Measurements from ENCODE around the gene CEP250.

CEP250 gene

GRCh38 chr20:35555951-35556645 is 100.7 kb downstream of the CEP250 start:
- no peak overlapping the region for H3K27ac ChIP-seq (ENCODE audit: low read length, poor library complexity, severe bottlenecking)
- H4K91ac ChIP-seq (ENCODE audit: low read length), result no peak overlapping the region
- no peak overlapping the region for H2BK12ac ChIP-seq (ENCODE audit: low read length in 2 of 2)
- H3K23ac ChIP-seq (ENCODE audit: low read length in 2 of 2), result no peak overlapping the region
- H3K9me3 ChIP-seq (ENCODE audit: control insufficient read depth, low read length), result no peaks in the 10 kb centered on the region
- H4K8ac ChIP-seq (ENCODE audit: low read length), result no peak overlapping the region
- H3K4me3 ChIP-seq (ENCODE audit: insufficient read depth in 1 of 2, low read depth in 1 of 2, low read length in 2 of 2), result no peak overlapping the region
- no peak overlapping the region for H2BK5ac ChIP-seq (ENCODE audit: low read depth, low read length, poor library complexity, severe bottlenecking)
- H3K9ac ChIP-seq (ENCODE audit: low read length), result no peak overlapping the region
- H3K4me2 ChIP-seq (ENCODE audit: low read length, poor library complexity, severe bottlenecking), result no peak overlapping the region
- H3K14ac ChIP-seq (ENCODE audit: low read length in 2 of 2), result no peak overlapping the region
- no peak overlapping the region for H3K18ac ChIP-seq (ENCODE audit: low read depth in 1 of 2, low read length in 2 of 2)
- H2BK15ac ChIP-seq (ENCODE audit: low read depth, poor library complexity, severe bottlenecking), result no peak overlapping the region
- peaks cover 5% of the 10 kb centered on the region for H3K4me1 ChIP-seq (ENCODE audit: control insufficient read depth, insufficient read depth, low read depth, low read length)
- 99% methylated on average over 21 of the region's 21 CpGs for WGBS
- H3K36me3 ChIP-seq (ENCODE audit: control insufficient read depth in 1 of 2, insufficient read depth in 2 of 2, low read depth in 1 of 2, low read length in 2 of 2), result peaks cover 71 to 88% of the 10 kb centered on the region in 2 experiments
- DNase-seq, result no peak
- H3K79me1 ChIP-seq (replicated peaks; ENCODE audit: low read length, poor library complexity, severe bottlenecking), result peaks cover 16% of the 10 kb centered on the region
- H2AK5ac ChIP-seq (ENCODE audit: low read length, severe bottlenecking), result no peak overlapping the region
- H3K4ac ChIP-seq (ENCODE audit: low read depth in 1 of 2, low read length in 2 of 2), result no peak overlapping the region
- H2BK120ac ChIP-seq (ENCODE audit: low read depth, low read length), result no peak overlapping the region
- H3K27me3 ChIP-seq (ENCODE audit: control insufficient read depth in 1 of 2, insufficient read depth in 1 of 2, low read length in 2 of 2), result no peaks in the 10 kb centered on the region
- H2AFZ ChIP-seq (ENCODE audit: low read depth, low read length), result no peak overlapping the region

GRCh38 chr20:35556871-35557270 is 101.5 kb downstream of the CEP250 start:
- Histone ChIP-seq H2BK12ac (ENCODE audit: low read length in 2 of 2) (no peak overlapping the region), H3K9ac (ENCODE audit: low read length) (no peak overlapping the region), H3K18ac (ENCODE audit: low read depth in 1 of 2, low read length in 2 of 2) (no peak overlapping the region), H3K4me1 (ENCODE audit: control insufficient read depth, insufficient read depth, low read depth, low read length) (peaks cover 9% of the 10 kb centered on the region), H3K27ac (ENCODE audit: low read length, poor library complexity, severe bottlenecking) (no peak overlapping the region), H3K27me3 (ENCODE audit: control insufficient read depth in 1 of 2, insufficient read depth in 1 of 2, low read length in 2 of 2) (no peaks in the 10 kb centered on the region), H2BK120ac (ENCODE audit: low read depth, low read length) (no peak overlapping the region), H4K8ac (ENCODE audit: low read length) (no peak overlapping the region), H3K79me1 (replicated peaks; ENCODE audit: low read length, poor library complexity, severe bottlenecking) (peaks cover 11% of the 10 kb centered on the region), H2AK5ac (ENCODE audit: low read length, severe bottlenecking) (no peak overlapping the region), H4K91ac (ENCODE audit: low read length) (no peak overlapping the region), H3K9me3 (ENCODE audit: control insufficient read depth, low read length) (no peaks in the 10 kb centered on the region), H3K23ac (ENCODE audit: low read length in 2 of 2) (no peak overlapping the region), H3K4me2 (ENCODE audit: low read length, poor library complexity, severe bottlenecking) (no peak overlapping the region), H3K14ac (ENCODE audit: low read length in 2 of 2) (no peak overlapping the region), H3K4me3 (ENCODE audit: insufficient read depth in 1 of 2, low read depth in 1 of 2, low read length in 2 of 2) (no peak overlapping the region), H3K36me3 (ENCODE audit: control insufficient read depth in 1 of 2, insufficient read depth in 2 of 2, low read depth in 1 of 2, low read length in 2 of 2) (peaks cover 63 to 80% of the 10 kb centered on the region in 2 experiments), H2AFZ (ENCODE audit: low read depth, low read length) (no peak overlapping the region), H2BK15ac (ENCODE audit: low read depth, poor library complexity, severe bottlenecking) (no peak overlapping the region), H2BK5ac (ENCODE audit: low read depth, low read length, poor library complexity, severe bottlenecking) (no peak overlapping the region), H3K4ac (ENCODE audit: low read depth in 1 of 2, low read length in 2 of 2) (no peak overlapping the region)
- DNase-seq, result no peak
- WGBS, result 96% methylated on average over 8 of the region's 8 CpGs

- Histone ChIP-seq H3K36me3 (ENCODE audit: control insufficient read depth in 1 of 2, insufficient read depth in 2 of 2, low read depth in 1 of 2, low read length in 2 of 2) (peaks cover 50 to 69% of the 10 kb centered on the region in 2 experiments), H2AFZ (ENCODE audit: low read depth, low read length) (no peak overlapping the region), H3K9me3 (ENCODE audit: control insufficient read depth, low read length) (no peaks in the 10 kb centered on the region), H3K9ac (ENCODE audit: low read length) (no peak overlapping the region), H3K27me3 (ENCODE audit: control insufficient read depth in 1 of 2, insufficient read depth in 1 of 2, low read length in 2 of 2) (no peaks in the 10 kb centered on the region), H2BK5ac (ENCODE audit: low read depth, low read length, poor library complexity, severe bottlenecking) (no peak overlapping the region), H3K27ac (ENCODE audit: low read length, poor library complexity, severe bottlenecking) (no peak overlapping the region), H3K14ac (ENCODE audit: low read length in 2 of 2) (no peak overlapping the region), H3K4me1 (ENCODE audit: control insufficient read depth, insufficient read depth, low read depth, low read length) (peaks cover 9% of the 10 kb centered on the region), H3K23ac (ENCODE audit: low read length in 2 of 2) (no peak overlapping the region), H3K4me2 (ENCODE audit: low read length, poor library complexity, severe bottlenecking) (no peak overlapping the region), H3K79me1 (replicated peaks; ENCODE audit: low read length, poor library complexity, severe bottlenecking) (peaks cover 6% of the 10 kb centered on the region), H4K91ac (ENCODE audit: low read length) (no peak overlapping the region), H2BK15ac (ENCODE audit: low read depth, poor library complexity, severe bottlenecking) (no peak overlapping the region), H2AK5ac (ENCODE audit: low read length, severe bottlenecking) (no peak overlapping the region), H2BK120ac (ENCODE audit: low read depth, low read length) (no peak overlapping the region), H3K18ac (ENCODE audit: low read depth in 1 of 2, low read length in 2 of 2) (no peak overlapping the region), H3K4ac (ENCODE audit: low read depth in 1 of 2, low read length in 2 of 2) (no peak overlapping the region), H3K4me3 (ENCODE audit: insufficient read depth in 1 of 2, low read depth in 1 of 2, low read length in 2 of 2) (no peak overlapping the region), H2BK12ac (ENCODE audit: low read length in 2 of 2) (no peak overlapping the region), H4K8ac (ENCODE audit: low read length) (no peak overlapping the region)
- DNase-seq, result no peak
- 95% methylated on average over 3 of the region's 4 CpGs for WGBS
Measured at GRCh38 chr20:35558451-35558850, 103.1 kb downstream of the CEP250 start.

- no peak overlapping the region for H4K91ac ChIP-seq (ENCODE audit: low read length)
- H3K14ac ChIP-seq (ENCODE audit: low read length in 2 of 2), result no peak overlapping the region
- H2AK5ac ChIP-seq (ENCODE audit: low read length, severe bottlenecking), result no peak overlapping the region
- no peaks in the 10 kb centered on the region for H3K9me3 ChIP-seq (ENCODE audit: control insufficient read depth, low read length)
- no peak overlapping the region for H4K8ac ChIP-seq (ENCODE audit: low read length)
- peaks cover 9% of the 10 kb centered on the region for H3K4me1 ChIP-seq (ENCODE audit: control insufficient read depth, insufficient read depth, low read depth, low read length)
- H3K23ac ChIP-seq (ENCODE audit: low read length in 2 of 2), result no peak overlapping the region
- no peak overlapping the region for H3K4ac ChIP-seq (ENCODE audit: low read depth in 1 of 2, low read length in 2 of 2)
- no peaks in the 10 kb centered on the region for H3K27me3 ChIP-seq (ENCODE audit: control insufficient read depth in 1 of 2, insufficient read depth in 1 of 2, low read length in 2 of 2)
- 94% methylated on average over 23 of the region's 24 CpGs for WGBS
- H3K79me1 ChIP-seq (replicated peaks; ENCODE audit: low read length, poor library complexity, severe bottlenecking), result peaks cover 4% of the 10 kb centered on the region
- H3K9ac ChIP-seq (ENCODE audit: low read length), result no peak overlapping the region
- no peak overlapping the region for H2BK5ac ChIP-seq (ENCODE audit: low read depth, low read length, poor library complexity, severe bottlenecking)
- no peak overlapping the region for H2BK120ac ChIP-seq (ENCODE audit: low read depth, low read length)
- H3K36me3 ChIP-seq (ENCODE audit: control insufficient read depth in 1 of 2, insufficient read depth in 2 of 2, low read depth in 1 of 2, low read length in 2 of 2), result peaks cover 44 to 62% of the 10 kb centered on the region in 2 experiments
- no peak overlapping the region for H2BK12ac ChIP-seq (ENCODE audit: low read length in 2 of 2)
- H2BK15ac ChIP-seq (ENCODE audit: low read depth, poor library complexity, severe bottlenecking), result no peak overlapping the region
- H2AFZ ChIP-seq (ENCODE audit: low read depth, low read length), result no peak overlapping the region
- no peak for DNase-seq
- no peak overlapping the region for H3K4me3 ChIP-seq (ENCODE audit: insufficient read depth in 1 of 2, low read depth in 1 of 2, low read length in 2 of 2)
- no peak overlapping the region for H3K27ac ChIP-seq (ENCODE audit: low read length, poor library complexity, severe bottlenecking)
- H3K4me2 ChIP-seq (ENCODE audit: low read length, poor library complexity, severe bottlenecking), result no peak overlapping the region
- H3K18ac ChIP-seq (ENCODE audit: low read depth in 1 of 2, low read length in 2 of 2), result no peak overlapping the region
Measured at GRCh38 chr20:35559042-35559693, 103.8 kb downstream of the CEP250 start.

All from mesenchymal stem cell (in vitro differentiated cells and primary cell).